Smooth muscle cell (in vitro differentiated cells): ENCODE data around the gene TSC22D3. TPM values are rescaled to one million over a fixed set of nuclear protein-coding genes. Genes with fewer than 3 reads are reported as not detected.
A peak's percentile ranks its signal among the peaks of the same experiment; 100 is the strongest.

ENCODE experiments used
- DNase-seq: peaks from one replicate; lab custom pipeline; 2025; ENCODE audit not compliant: unreplicated experiment; lab: John Stamatoyannopoulos, UW
- H2AFZ ChIP-seq: fragments of 200-600 bp; sonication (generic); 2 replicates; pipeline ENCODE4 v1.6.0; 2016; ENCODE audit warnings: antibody characterized with exemption, low read depth, mild to moderate bottlenecking
- H3F3A ChIP-seq: fragments of 200-600 bp; sonication (generic); 2 replicates; pipeline ENCODE4 v1.6.0; 2017; ENCODE audit warnings: antibody characterized with exemption, low read depth
- H3K27ac ChIP-seq: fragments of 200-600 bp; sonication (generic); 2 replicates; pipeline ENCODE4 v1.5.1; 2016; ENCODE audit warnings: low read depth, mild to moderate bottlenecking
- H3K27me3 ChIP-seq: fragments of 200-600 bp; sonication (generic); 2 replicates; pipeline ENCODE4 v1.6.1; 2016; ENCODE audit warnings: low read depth, mild to moderate bottlenecking
- H3K36me3 ChIP-seq: fragments of 200-600 bp; sonication (generic); 2 replicates; pipeline ENCODE4 v1.5.1; 2016; ENCODE audit warnings: low read depth
- H3K4me1 ChIP-seq: fragments of 200-600 bp; sonication (generic); 2 replicates; pipeline ENCODE4 v1.5.1; 2016; ENCODE audit warnings: low read depth
- H3K4me2 ChIP-seq: fragments of 200-600 bp; sonication (generic); 2 replicates; pipeline ENCODE4 v1.6.0; 2016; ENCODE audit warnings: mild to moderate bottlenecking
- H3K4me3 ChIP-seq: fragments of 200-600 bp; sonication (generic); 2 replicates; pipeline ENCODE4 v1.5.1; 2016; ENCODE audit warnings: mild to moderate bottlenecking
- H3K79me2 ChIP-seq: fragments of 200-600 bp; sonication (generic); 2 replicates; pipeline ENCODE4 v1.6.0; 2016; ENCODE audit warnings: low read depth, mild to moderate bottlenecking
- H3K9ac ChIP-seq: fragments of 200-600 bp; sonication (generic); 2 replicates; pipeline ENCODE4 v1.6.0; 2016; ENCODE audit warnings: low read depth
- H3K9me3 ChIP-seq: fragments of 200-600 bp; sonication (generic); replicated peaks from 2 replicates; pipeline ENCODE4 v1.5.1; 2016; ENCODE audit warnings: low read depth
- H4K20me1 ChIP-seq: fragments of 200-600 bp; sonication (generic); 2 replicates; pipeline ENCODE4 v1.6.0; 2016; ENCODE audit warnings: low read depth
- WGBS: methylation state at CpG from one replicate; pipeline ENCODE4 v1.1.7; 2016; ENCODE audit warnings: low lambda C conversion rate; 5-methylcytosine and 5-hydroxymethylcytosine counted together
- polyA plus RNA-seq: library from polyadenylated mRNA; unstranded; fragments of >200 nt; fragmentation: Nextera tagmentation; extraction: Ambion mirVana; gene quantifications from 2 replicates; pipeline ENCODE4 v1.2.1, GENCODE V29; 2016
- total RNA-seq: library from RNA; depleted of rRNA; stranded (reverse); fragments of >200 nt; gene quantifications from 2 replicates; pipeline ENCODE4 v1.2.3, GENCODE V29; 2014
- TF ChIP-seq, protein P1 (sequence below): fragments of 200-600 bp; sonication (generic); IDR thresholded peaks from 2 replicates; pipeline ENCODE4 v1.5.1; 2017; ENCODE audit warnings: borderline replicate concordance, mild to moderate bottlenecking, antibody characterized with exemption; ENCODE audit not compliant: insufficient read depth, poor library complexity, severe bottlenecking

TSC22D3 gene
- total and polyA plus RNA-seq, 2 experiments from 2014 or later = 144 to 271 TPM

DNA sequence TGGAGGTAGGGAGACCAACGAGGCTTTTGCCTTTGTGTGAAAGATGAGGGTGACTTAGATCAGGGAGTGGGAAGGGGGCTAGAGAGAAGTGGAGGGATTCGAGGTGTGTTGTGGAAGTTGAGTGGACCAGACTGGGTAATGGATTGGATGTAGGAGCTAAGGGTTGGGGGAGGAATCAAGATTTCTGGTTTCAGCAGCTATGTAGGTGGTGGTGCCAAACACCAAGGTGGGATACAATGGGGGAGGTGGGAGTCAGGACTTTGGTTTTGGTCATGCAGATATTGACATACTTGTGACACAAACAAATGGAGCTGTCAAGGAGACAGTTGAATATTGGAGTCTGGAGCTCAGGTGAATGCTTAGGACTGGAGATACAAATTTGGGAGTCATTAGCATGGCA, 71.0 kb downstream of the TSC22D3 start:
- Histone ChIP-seq H3K27ac (no peak overlapping the region), H4K20me1 (no peaks in the 10 kb centered on the region), H3K4me2 (no peak overlapping the region), H3K4me3 (no peak overlapping the region), H3K4me1 (peaks cover 6% of the 10 kb centered on the region), H3K9me3 (no peaks in the 10 kb centered on the region), H2AFZ (no peak overlapping the region), H3K9ac (no peak overlapping the region), H3K36me3 (no peaks in the 10 kb centered on the region), H3K79me2 (no peaks in the 10 kb centered on the region), H3K27me3 (no peaks in the 10 kb centered on the region), H3F3A (no peaks in the 10 kb centered on the region)
- 91% methylated on average over 2 of the region's 2 CpGs for WGBS
- DNase-seq = no peak
- TF ChIP-seq, protein P1, sequence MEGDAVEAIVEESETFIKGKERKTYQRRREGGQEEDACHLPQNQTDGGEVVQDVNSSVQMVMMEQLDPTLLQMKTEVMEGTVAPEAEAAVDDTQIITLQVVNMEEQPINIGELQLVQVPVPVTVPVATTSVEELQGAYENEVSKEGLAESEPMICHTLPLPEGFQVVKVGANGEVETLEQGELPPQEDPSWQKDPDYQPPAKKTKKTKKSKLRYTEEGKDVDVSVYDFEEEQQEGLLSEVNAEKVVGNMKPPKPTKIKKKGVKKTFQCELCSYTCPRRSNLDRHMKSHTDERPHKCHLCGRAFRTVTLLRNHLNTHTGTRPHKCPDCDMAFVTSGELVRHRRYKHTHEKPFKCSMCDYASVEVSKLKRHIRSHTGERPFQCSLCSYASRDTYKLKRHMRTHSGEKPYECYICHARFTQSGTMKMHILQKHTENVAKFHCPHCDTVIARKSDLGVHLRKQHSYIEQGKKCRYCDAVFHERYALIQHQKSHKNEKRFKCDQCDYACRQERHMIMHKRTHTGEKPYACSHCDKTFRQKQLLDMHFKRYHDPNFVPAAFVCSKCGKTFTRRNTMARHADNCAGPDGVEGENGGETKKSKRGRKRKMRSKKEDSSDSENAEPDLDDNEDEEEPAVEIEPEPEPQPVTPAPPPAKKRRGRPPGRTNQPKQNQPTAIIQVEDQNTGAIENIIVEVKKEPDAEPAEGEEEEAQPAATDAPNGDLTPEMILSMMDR = no peak

DNA sequence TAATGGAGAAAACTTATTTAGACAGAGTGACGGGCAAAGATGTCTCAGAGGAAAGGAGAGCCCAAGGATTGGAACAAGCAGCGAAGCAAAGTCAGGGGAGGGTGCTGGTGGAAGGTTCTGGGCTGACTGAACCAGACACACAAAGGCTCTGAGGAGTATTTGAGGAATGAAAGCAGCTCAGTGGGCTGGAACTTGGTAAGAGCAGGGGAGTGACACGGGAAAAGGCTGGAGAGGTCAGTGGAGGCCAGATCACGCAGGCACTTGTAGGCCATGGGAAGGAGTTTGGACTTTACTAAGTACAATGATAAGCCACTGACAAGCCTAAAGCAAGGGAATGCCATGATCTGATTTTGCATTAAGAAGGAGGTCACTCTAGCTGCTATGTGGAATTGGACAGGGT, 71.4 kb downstream of the TSC22D3 start:
- H3K4me3 ChIP-seq = no peak overlapping the region
- no peak overlapping the region for H2AFZ ChIP-seq
- TF ChIP-seq, protein P1 = no peak
- no peak overlapping the region for H3K27ac ChIP-seq
- no peak for DNase-seq
- no peaks in the 10 kb centered on the region for H3K79me2 ChIP-seq
- no peaks in the 10 kb centered on the region for H4K20me1 ChIP-seq
- no peaks in the 10 kb centered on the region for H3F3A ChIP-seq
- H3K9ac ChIP-seq = no peak overlapping the region
- peaks cover 6% of the 10 kb centered on the region for H3K4me1 ChIP-seq
- no peaks in the 10 kb centered on the region for H3K27me3 ChIP-seq
- 76% methylated on average over 4 of the region's 4 CpGs for WGBS
- no peaks in the 10 kb centered on the region for H3K36me3 ChIP-seq
- H3K9me3 ChIP-seq = no peaks in the 10 kb centered on the region
- H3K4me2 ChIP-seq = no peak overlapping the region

DNA sequence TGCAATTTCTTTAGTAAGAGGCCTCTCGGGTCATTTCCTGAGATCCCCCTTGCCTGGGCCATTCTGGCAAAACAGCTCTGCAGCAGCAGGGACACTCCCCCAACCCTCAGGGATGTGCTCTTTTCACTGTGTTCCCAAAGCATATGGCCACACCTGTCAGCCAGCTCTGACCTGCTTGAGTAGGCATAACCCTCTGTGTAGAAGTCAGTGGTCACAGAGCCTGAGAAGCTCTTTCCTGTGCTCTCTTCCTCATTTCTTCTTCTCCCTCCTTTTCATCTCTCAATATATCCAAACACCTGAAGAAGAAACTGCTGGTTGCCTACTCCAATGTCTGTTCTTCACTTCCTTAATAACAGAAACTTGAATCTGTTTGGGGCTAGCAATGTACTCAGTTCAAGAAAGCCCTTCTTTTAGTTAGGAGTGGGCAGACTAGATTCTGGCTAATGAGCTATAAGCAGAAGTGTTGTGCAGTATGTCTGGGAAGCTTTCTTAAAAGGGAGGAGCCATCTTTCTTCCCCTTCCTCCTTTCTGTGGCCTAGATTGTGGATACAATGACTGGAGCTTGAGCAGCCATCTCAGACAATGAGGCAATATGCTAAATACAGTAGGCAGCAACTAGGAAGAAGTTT, 74.0 kb downstream of the TSC22D3 start:
- Histone ChIP-seq H3K27ac (no peak overlapping the region), H3K9ac (no peak overlapping the region), H3K4me3 (no peak overlapping the region), H3F3A (no peaks in the 10 kb centered on the region), H3K36me3 (no peaks in the 10 kb centered on the region), H2AFZ (no peak overlapping the region), H3K4me1 (peaks cover 6% of the 10 kb centered on the region), H3K27me3 (no peaks in the 10 kb centered on the region), H3K79me2 (no peaks in the 10 kb centered on the region), H4K20me1 (no peaks in the 10 kb centered on the region), H3K4me2 (no peak overlapping the region), H3K9me3 (no peaks in the 10 kb centered on the region)
- TF ChIP-seq, protein P1 = no peak
- WGBS = 90% methylated on average over 1 of the region's 1 CpG
- no peak for DNase-seq

DNA sequence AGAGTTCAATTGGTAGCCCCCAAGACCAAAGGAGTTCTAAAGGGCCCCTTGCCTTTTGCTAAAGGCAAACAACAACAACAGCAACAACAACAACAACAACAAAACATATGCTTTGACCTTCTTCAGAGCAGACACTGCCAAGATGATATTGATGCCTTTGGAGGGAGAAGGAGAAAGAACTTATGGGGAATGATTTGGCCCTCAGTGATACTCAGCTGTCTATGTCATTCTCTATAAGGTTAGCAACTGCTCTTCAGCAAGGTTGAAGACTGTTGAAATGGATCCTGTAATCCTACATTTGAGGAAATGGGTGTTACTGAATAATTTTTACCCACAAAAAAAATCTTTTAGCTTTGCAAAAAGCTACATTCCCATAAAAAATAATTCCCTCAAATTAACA, 74.8 kb downstream of the TSC22D3 start:
- Histone ChIP-seq H4K20me1 (no peaks in the 10 kb centered on the region), H3K4me2 (peak overlapping the region; percentile 25), H3K4me1 (peaks cover 6% of the 10 kb centered on the region), H3K9ac (no peak overlapping the region), H3K4me3 (no peak overlapping the region), H3K79me2 (no peaks in the 10 kb centered on the region), H3F3A (no peaks in the 10 kb centered on the region), H3K36me3 (no peaks in the 10 kb centered on the region), H3K27ac (no peak overlapping the region), H3K27me3 (no peaks in the 10 kb centered on the region), H3K9me3 (no peaks in the 10 kb centered on the region), H2AFZ (peak overlapping the region; percentile 51)
- TF ChIP-seq, protein P1 = no peak
- no peak for DNase-seq
